NCI-H2029 (cell line): Measurements from ENCODE around the gene ACOT7.

Experiments
- DNase-seq: peaks from one replicate; lab custom pipeline; 2025; lab: John Stamatoyannopoulos, UW

Gene ACOT7

GRCh38 chr1:6268415-6268814 is 125.2 kb downstream of the ACOT7 start:
- no peak for DNase-seq

GRCh38 chr1:6267686-6268322 is 125.8 kb downstream of the ACOT7 start:
- DNase-seq, result no peak

DNA sequence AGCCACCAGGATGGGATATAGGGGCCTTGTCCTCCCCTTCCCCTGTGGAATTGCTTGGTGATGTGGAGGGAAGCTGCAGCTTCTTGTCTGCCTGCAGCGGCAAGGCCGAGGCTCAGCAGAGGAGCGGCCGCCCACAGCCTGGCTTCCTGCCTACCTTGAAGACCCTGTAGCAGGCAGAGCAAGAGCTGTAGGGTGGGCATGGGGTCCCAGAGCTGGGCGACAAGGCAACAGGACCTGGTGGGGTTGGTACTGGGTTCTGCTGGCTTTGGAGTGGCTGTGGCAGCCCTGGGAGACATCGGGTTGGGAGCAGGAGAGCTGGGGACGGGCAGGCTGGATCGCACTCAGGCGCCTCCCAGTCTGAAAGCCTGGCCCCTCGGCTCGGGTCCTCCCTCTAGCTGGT is 126.9 kb downstream of the ACOT7 start:
- DNase-seq, result no peak

- no peak for DNase-seq
Measured at GRCh38 chr1:6265151-6265550, 128.4 kb downstream of the ACOT7 start.

DNA sequence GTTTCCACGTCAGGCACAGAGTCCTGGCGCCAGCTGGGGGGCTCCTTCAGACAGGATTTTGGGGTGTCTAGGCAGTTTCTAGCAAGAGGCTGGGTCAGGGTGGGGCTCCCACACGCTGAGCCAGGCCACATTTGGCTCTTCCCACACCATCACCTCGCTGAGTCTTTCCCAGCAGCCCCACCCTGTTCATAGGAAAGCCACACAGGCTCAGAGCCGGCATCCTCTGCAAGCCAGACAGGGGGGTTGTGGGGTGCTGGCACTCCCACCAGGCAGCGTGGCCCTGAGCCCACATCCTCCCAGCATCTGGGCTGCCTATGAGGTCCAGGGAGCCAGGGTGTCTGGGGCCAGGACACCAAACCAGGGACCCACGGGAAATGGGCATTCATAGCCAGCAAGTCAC is 129.9 kb downstream of the ACOT7 start:
- no peak for DNase-seq

DNA sequence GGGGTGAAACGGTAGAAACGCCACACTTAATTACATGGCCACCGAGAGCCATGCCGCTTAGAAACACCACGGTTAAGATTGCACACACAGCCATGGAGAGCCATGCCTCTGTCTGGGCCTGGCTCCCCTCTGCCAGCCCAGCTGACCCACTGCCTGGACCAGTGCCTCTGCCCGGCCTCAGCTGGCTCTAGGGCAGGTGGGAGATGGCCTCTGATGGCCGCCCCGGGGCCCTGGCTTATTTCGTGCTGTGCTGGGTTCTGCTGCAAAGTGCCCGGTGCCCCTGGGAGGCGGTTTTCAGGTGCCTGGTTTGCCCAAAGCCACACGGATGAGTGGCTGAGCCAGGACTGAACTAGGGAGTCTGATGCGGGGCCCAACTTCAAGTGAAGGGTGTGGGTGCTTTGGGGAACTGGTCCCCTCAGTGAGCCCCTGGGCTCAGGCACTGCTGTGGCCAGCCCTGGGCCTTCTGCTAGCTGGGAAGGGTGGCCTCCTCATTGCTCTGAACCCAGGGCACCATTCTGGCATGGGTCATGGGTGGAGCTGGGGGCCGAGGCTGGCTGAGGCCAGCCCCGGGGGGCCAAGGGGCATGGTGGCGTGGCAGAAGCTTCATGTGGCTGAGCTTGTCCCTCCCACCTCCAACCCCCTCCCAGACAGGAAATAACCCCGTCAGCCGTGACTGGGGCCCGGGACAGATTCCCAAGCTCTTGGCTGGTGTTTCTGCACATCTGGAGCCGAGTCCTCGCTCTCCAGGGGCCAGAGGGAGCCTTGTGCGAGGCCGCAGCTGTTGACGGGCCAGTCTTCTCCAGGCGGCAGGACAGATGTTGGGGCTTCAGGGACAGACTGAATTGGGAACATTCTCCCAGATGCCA is 130.8 kb downstream of the ACOT7 start:
- no peak for DNase-seq

- no peak for DNase-seq
Measured at GRCh38 chr1:6261615-6261995, 132.0 kb downstream of the ACOT7 start.

DNA sequence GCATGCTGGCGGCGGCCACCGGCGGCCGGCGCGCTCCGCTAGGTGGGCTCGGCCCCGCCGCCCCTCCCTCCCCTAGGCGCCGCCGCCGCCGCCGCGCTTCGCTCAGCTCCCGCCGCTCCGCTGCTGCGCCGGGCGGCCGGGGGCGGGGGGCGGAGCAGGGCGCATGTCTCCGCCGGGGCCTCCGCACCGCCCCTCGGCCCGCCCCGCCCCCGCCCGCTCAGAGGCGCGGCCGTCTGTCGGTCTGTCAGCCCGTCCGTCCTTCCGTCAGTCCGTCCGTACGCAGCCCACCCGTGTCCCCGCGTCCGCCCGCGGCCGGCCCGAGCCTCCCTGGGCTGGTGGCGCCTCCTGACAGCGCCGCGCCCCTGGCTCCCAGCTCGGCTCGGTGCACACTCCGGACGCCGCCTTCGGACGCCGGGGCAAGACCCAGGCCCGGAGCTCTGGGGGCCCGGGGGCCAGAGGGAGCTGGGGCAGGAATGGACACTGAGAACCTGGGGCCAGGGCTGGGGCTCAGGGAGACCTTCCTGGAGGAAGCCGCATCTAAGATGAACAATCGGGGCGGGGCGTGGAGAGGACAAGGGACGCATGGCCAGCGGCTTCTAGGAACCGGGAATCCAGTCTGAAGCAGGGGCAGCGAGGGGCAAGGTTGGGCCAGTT is 132.5 kb downstream of the ACOT7 start, which contains the start of gene GPR153:
GPR153 (minus strand) TSS at position 138 of the 654 bp plus-strand sequence. CDS start 6,193 bp downstream, outside the sequence.
- DNase-seq, result no peak

- no peak for DNase-seq
Measured at GRCh38 chr1:6260433-6260934, 133.1 kb downstream of the ACOT7 start.

GRCh38 chr1:6259491-6260362 is 133.8 kb downstream of the ACOT7 start:
- DNase-seq, result no peak

- no peak for DNase-seq
Measured at GRCh38 chr1:6258675-6259074, 134.9 kb downstream of the ACOT7 start.

GRCh38 chr1:6257541-6258069 is 136.0 kb downstream of the ACOT7 start:
- DNase-seq, result no peak

GRCh38 chr1:6256645-6257044 is 136.9 kb downstream of the ACOT7 start:
- no peak for DNase-seq

DNA sequence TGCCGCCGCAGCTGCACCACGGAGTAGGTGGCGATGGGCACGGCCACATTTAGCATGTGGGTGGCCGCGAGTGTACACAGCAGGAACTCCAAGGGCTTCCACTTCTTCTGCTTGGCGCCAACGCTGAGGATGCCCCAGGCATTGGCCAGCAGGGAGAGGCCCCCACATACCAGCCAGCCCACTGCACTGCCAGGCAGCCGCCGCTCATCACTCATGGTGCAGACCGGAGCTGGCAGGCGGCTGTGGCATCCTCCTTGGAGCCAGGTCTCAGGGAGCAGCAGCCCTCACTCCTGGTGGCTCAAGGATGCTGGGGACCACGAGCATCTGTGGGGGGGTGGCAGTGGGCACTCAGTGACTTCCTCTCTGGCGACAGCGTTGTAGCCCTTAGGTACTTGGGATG is 138.9 kb downstream of the ACOT7 start:
- DNase-seq, result no peak

GRCh38 chr1:6253380-6253779 is 140.2 kb downstream of the ACOT7 start:
- no peak for DNase-seq

GRCh38 chr1:6252374-6252710 is 141.2 kb downstream of the ACOT7 start:
- no peak for DNase-seq

DNA sequence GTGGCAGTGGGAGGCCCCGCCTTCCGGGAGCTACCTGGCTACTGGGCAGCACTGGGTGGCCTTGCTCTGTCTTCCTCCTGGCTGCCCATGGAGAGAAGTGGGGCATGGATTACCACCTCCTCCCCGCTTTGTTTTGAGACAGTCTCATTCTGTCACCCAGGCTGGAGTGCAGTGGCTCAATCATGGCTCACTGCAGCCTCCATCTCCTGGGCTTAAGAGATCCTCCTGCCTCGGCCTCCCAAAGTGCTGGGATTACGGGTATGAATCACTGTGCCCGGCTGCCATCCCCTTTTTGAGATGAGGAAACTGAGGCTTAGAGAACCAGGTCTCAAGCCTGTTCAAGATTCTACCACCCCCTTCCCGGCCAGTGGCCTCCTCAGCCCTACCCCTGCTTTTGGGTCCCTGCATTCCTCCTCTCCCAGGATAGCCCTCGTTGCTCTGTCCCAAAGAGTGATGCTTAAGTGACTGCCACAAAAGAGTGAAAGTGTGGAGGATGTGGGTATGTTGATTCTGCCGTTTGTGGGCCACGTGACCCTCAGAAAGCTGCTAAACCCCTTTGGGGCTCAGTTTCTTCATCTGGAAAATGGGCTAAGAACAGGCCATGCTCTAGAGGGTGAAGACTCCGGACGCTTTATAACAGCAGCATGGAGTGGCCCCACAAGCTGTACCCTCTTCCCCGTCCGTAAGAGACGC is 141.7 kb downstream of the ACOT7 start:
- no peak for DNase-seq

GRCh38 chr1:6251233-6251632 is 142.3 kb downstream of the ACOT7 start:
- DNase-seq, result no peak

- no peak for DNase-seq
Measured at GRCh38 chr1:6249739-6250689, 143.6 kb downstream of the ACOT7 start.
